BLaER1 treated with 17β-estradiol and CSF1 and Interleukin-3, amounts not matched to agents 10 nM and 100 nM (cell line): Measurements from ENCODE around the gene JMJD1C.

Source experiments
- H3K27ac ChIP-seq, 11 experiments: shearing (Covaris generic); formaldehyde crosslinking; 2 replicates each; pipeline ENCODE4 v1.8.1; 2022
- H3K27me3 ChIP-seq, 11 experiments: shearing (Covaris generic); formaldehyde crosslinking; 2 replicates each; pipeline ENCODE4 v1.8.1; 2022
- H3K36me3 ChIP-seq, 11 experiments: shearing (Covaris generic); formaldehyde crosslinking; 2 replicates each; pipeline ENCODE4 v1.8.1; 2022
- H3K4me1 ChIP-seq, 10 experiments: shearing (Covaris generic); formaldehyde crosslinking; 2 replicates each; pipeline ENCODE4 v1.8.1; 2022
- H3K4me2 ChIP-seq, 11 experiments: shearing (Covaris generic); formaldehyde crosslinking; 2 replicates each; pipeline ENCODE4 v1.8.1; 2022
- H3K4me3 ChIP-seq, 10 experiments: shearing (Covaris generic); formaldehyde crosslinking; 2 replicates each; pipeline ENCODE4 v1.8.1; 2022
- H3K9ac ChIP-seq, 11 experiments: shearing (Covaris generic); formaldehyde crosslinking; 2 replicates each; pipeline ENCODE4 v1.8.1; 2022
- H3K9me3 ChIP-seq, 11 experiments: shearing (Covaris generic); formaldehyde crosslinking; replicated peaks in 1 of 11; 2 replicates each; pipeline ENCODE4 v1.8.1; 2022
- H4K20me1 ChIP-seq, 11 experiments: shearing (Covaris generic); formaldehyde crosslinking; 2 replicates each; pipeline ENCODE4 v1.8.1; 2022
- Cebpa-rat ChIP-seq, 11 experiments: shearing (Covaris generic); IDR thresholded peaks; 2 replicates each; pipeline ENCODE4 v1.8.1; 2022

The JMJD1C gene

GRCh38 chr10:63438506-63439498 lies 27.0 kb downstream of the JMJD1C start:
- Histone ChIP-seq H3K36me3 (peaks cover 0 to 11% (median 4%) of the 10 kb centered on the region in 11 experiments; a peak in 6 of 22 replicates), H3K27me3 (no peaks in the 10 kb centered on the region), H3K4me3 (no peak overlapping the region), H4K20me1 (peaks cover 10 to 97% (median 79%) of the 10 kb centered on the region in 11 experiments; a peak in 17 of 22 replicates), H3K9ac (no peak overlapping the region), H3K27ac (no peak overlapping the region), H3K4me1 (peaks cover 0 to 36% (median 0%) of the 10 kb centered on the region in 10 experiments; a peak in 6 of 20 replicates), H3K9me3 (peaks cover 0 to 3% (median 0%) of the 10 kb centered on the region in 11 experiments; a peak in 1 of 22 replicates), H3K4me2 (no peak overlapping the region)
- TF ChIP-seq Cebpa-rat (IDR thresholded peaks at IDR 0.05) = no peak

- no peaks in the 10 kb centered on the region for H3K27me3 ChIP-seq
- H3K9ac ChIP-seq = no peak overlapping the region
- no peak for TF ChIP-seq Cebpa-rat (IDR thresholded peaks at IDR 0.05)
- peaks cover 0 to 9% (median under 1%) of the 10 kb centered on the region in 11 experiments; a peak in 7 of 22 replicates for H3K36me3 ChIP-seq
- H3K9me3 ChIP-seq = peaks cover 0 to 10% (median 6%) of the 10 kb centered on the region in 11 experiments; a peak in 5 of 22 replicates
- H3K27ac ChIP-seq = no peak overlapping the region
- peaks cover 5 to 83% (median 65%) of the 10 kb centered on the region in 11 experiments; a peak in 16 of 22 replicates for H4K20me1 ChIP-seq
- H3K4me3 ChIP-seq = no peak overlapping the region
- H3K4me1 ChIP-seq = peaks cover 0 to 38% (median under 1%) of the 10 kb centered on the region in 10 experiments; a peak in 6 of 20 replicates
- H3K4me2 ChIP-seq = peak overlapping the region in 3 of 11 experiments; percentile 28 to 31 (median 30); a peak in 6 of 22 replicates
Observed at GRCh38 chr10:63437116-63437949, 28.4 kb downstream of the JMJD1C start.

- TF ChIP-seq Cebpa-rat (IDR thresholded peaks at IDR 0.05) = no peak
- no peak overlapping the region; a peak in 1 of 22 replicates for H3K4me2 ChIP-seq
- H3K4me3 ChIP-seq = no peak overlapping the region
- H4K20me1 ChIP-seq = peaks cover 5 to 82% (median 55%) of the 10 kb centered on the region in 11 experiments; a peak in 14 of 22 replicates
- peaks cover 0 to 45% (median 7%) of the 10 kb centered on the region in 10 experiments; a peak in 12 of 20 replicates for H3K4me1 ChIP-seq
- H3K27me3 ChIP-seq = no peaks in the 10 kb centered on the region
- no peak overlapping the region for H3K9ac ChIP-seq
- peaks cover 0 to 21% (median 12%) of the 10 kb centered on the region in 11 experiments; a peak in 17 of 22 replicates for H3K36me3 ChIP-seq
- peaks cover 0 to 21% (median 14%) of the 10 kb centered on the region in 11 experiments; a peak in 13 of 22 replicates for H3K9me3 ChIP-seq
- no peak overlapping the region for H3K27ac ChIP-seq
Observed at GRCh38 chr10:63436225-63436624, 29.6 kb downstream of the JMJD1C start.

GRCh38 chr10:63434866-63435854 lies 30.6 kb downstream of the JMJD1C start:
- Histone ChIP-seq H3K9ac (no peak overlapping the region), H3K4me2 (no peak overlapping the region), H3K4me1 (peaks cover 6 to 53% (median 18%) of the 10 kb centered on the region in 10 experiments), H3K36me3 (peaks cover 0 to 22% (median 12%) of the 10 kb centered on the region in 11 experiments; a peak in 17 of 22 replicates), H3K9me3 (peaks cover 0 to 21% (median 14%) of the 10 kb centered on the region in 11 experiments; a peak in 13 of 22 replicates), H3K4me3 (no peak overlapping the region), H3K27me3 (no peaks in the 10 kb centered on the region), H3K27ac (no peak overlapping the region), H4K20me1 (peaks cover 0 to 78% (median 46%) of the 10 kb centered on the region in 11 experiments; a peak in 13 of 22 replicates)
- no peak for TF ChIP-seq Cebpa-rat (IDR thresholded peaks at IDR 0.05)

- Histone ChIP-seq H4K20me1 (peaks cover 0 to 76% (median 26%) of the 10 kb centered on the region in 11 experiments; a peak in 15 of 22 replicates), H3K4me1 (peaks cover 16 to 56% (median 30%) of the 10 kb centered on the region in 10 experiments), H3K9me3 (peaks cover 0 to 22% (median 14%) of the 10 kb centered on the region in 11 experiments; a peak in 14 of 22 replicates), H3K4me2 (peak overlapping the region in 4 of 11 experiments; percentile 41 to 74 (median 64); a peak in 7 of 22 replicates), H3K27ac (no peak overlapping the region), H3K9ac (no peak overlapping the region), H3K27me3 (no peaks in the 10 kb centered on the region), H3K4me3 (no peak overlapping the region), H3K36me3 (peaks cover 0 to 30% (median 20%) of the 10 kb centered on the region in 11 experiments; a peak in 19 of 22 replicates)
- TF ChIP-seq Cebpa-rat (IDR thresholded peaks at IDR 0.05) = no peak
Observed at GRCh38 chr10:63431962-63432797, 33.6 kb downstream of the JMJD1C start.

GRCh38 chr10:63430999-63431356 lies 34.8 kb downstream of the JMJD1C start:
- peak overlapping the region; percentile 27 to 77 (median 61); a peak in 17 of 22 replicates for H3K4me2 ChIP-seq

More at GRCh38 chr10:63430999-63431356, 34.8 kb downstream of the JMJD1C start:
- Histone ChIP-seq H3K27me3 (no peaks in the 10 kb centered on the region), H3K9ac (no peak overlapping the region), H4K20me1 (peaks cover 0 to 69% (median 16%) of the 10 kb centered on the region in 11 experiments; a peak in 14 of 22 replicates), H3K4me3 (no peak overlapping the region), H3K27ac (peak overlapping the region in 4 of 11 experiments; percentile 14 to 50 (median 23); a peak in 4 of 22 replicates), H3K4me1 (peaks cover 16 to 48% (median 30%) of the 10 kb centered on the region in 10 experiments), H3K36me3 (peaks cover 0 to 33% (median 21%) of the 10 kb centered on the region in 11 experiments; a peak in 19 of 22 replicates), H3K9me3 (peaks cover 0 to 25% (median 14%) of the 10 kb centered on the region in 11 experiments; a peak in 14 of 22 replicates)
- TF ChIP-seq Cebpa-rat (IDR thresholded peaks at IDR 0.05) = no peak
